Astrocyte (in vitro differentiated cells and primary cell): ENCODE data around the gene REXO1.

ENCODE experiments used
- CTCF ChIP-seq: IDR thresholded peaks from 2 replicates; pipeline ENCODE4 v1.5.1; 2011; ENCODE audit warnings: low read depth, mild to moderate bottlenecking, inconsistent platforms, low read length, moderate library complexity; ENCODE audit not compliant: insufficient read depth
- EZH2 ChIP-seq: IDR thresholded peaks from 2 replicates; pipeline ENCODE4 v1.6.1; 2012; ENCODE audit warnings: mild to moderate bottlenecking, low read length, inconsistent platforms; ENCODE audit not compliant: insufficient read depth

DNA sequence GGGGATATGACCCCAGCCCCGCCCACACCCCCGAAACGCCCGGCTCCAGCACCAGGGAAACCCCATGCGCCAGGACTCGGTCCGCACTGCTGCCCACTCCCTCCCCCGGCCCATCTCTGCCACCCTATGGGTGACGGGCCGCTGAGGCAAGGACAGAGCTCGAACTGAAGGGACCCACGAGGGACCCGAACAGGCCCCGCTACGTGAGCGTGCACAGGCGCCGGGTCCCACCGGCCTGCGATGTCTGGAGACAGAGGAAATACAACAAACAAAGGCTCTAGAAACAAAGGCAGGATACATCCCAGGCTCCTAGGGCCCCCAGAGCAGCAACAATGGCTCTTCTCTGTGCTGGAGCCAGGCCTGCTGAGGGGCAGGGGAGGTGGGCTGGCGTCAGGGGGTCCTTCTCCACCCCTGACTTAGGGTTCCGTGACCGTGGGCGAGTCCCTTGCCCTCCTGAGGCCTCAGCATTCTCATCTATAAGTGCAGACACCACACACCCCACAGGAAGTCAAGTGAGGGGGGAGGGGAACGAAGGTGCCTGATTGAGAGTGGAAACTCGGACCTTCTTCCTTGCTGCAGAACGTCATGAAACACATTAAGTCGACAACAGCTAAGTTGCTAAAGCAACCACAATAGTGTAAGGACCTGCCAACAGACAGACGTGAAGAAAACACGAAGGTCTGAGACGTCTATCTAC lies 34.0 kb upstream of the REXO1 start:
- TF ChIP-seq CTCF: no peak
- no peak for TF ChIP-seq EZH2
